Measurements from ENCODE around the gene KCNT2.
"Not testable (repeated sequence)": the region's sequence is repeated elsewhere in the genome, so short reads cannot be mapped to it uniquely, and the experiment has no call there.

Gene KCNT2

GRCh38 chr1:196516373-196516772 is 91.9 kb downstream of the KCNT2 start:
- no peak for DNase-seq (ENCODE audit: low read depth in 2 of 3, low spot score in 2 of 3)

- no peak for DNase-seq (ENCODE audit: low read depth in 2 of 3, low spot score in 2 of 3)
Observed at GRCh38 chr1:196515904-196516303, 92.3 kb downstream of the KCNT2 start.

- no peak for DNase-seq (ENCODE audit: low read depth in 2 of 3, low spot score in 2 of 3)
Observed at GRCh38 chr1:196513821-196514220, 94.4 kb downstream of the KCNT2 start.

GRCh38 chr1:196510451-196510850 is 97.8 kb downstream of the KCNT2 start:
- no peak for DNase-seq (ENCODE audit: low read depth in 2 of 3, low spot score in 2 of 3)

GRCh38 chr1:196504224-196504623 is 104.0 kb downstream of the KCNT2 start:
- DNase-seq (ENCODE audit: low read depth in 2 of 3, low spot score in 2 of 3): not testable (repeated sequence)

GRCh38 chr1:196502437-196502836 is 105.8 kb downstream of the KCNT2 start:
- DNase-seq (ENCODE audit: low read depth in 2 of 3, low spot score in 2 of 3): no peak

GRCh38 chr1:196501760-196502428 is 106.3 kb downstream of the KCNT2 start:
- no peak for DNase-seq (ENCODE audit: low read depth in 2 of 3, low spot score in 2 of 3)

GRCh38 chr1:196497817-196498216 is 110.4 kb downstream of the KCNT2 start:
- DNase-seq (ENCODE audit: low read depth in 2 of 3, low spot score in 2 of 3): no peak

GRCh38 chr1:196494766-196495165 is 113.5 kb downstream of the KCNT2 start:
- no peak for DNase-seq (ENCODE audit: low read depth in 2 of 3, low spot score in 2 of 3)

GRCh38 chr1:196493881-196494280 is 114.4 kb downstream of the KCNT2 start:
- no peak for DNase-seq (ENCODE audit: low read depth in 2 of 3, low spot score in 2 of 3)

- no peak for DNase-seq (ENCODE audit: low read depth in 2 of 3, low spot score in 2 of 3)
Observed at GRCh38 chr1:196488579-196488978, 119.7 kb downstream of the KCNT2 start.

- no peak for DNase-seq (ENCODE audit: low read depth in 2 of 3, low spot score in 2 of 3)
Observed at GRCh38 chr1:196486346-196486745, 121.9 kb downstream of the KCNT2 start.

GRCh38 chr1:196481616-196482015 is 126.6 kb downstream of the KCNT2 start:
- DNase-seq (ENCODE audit: low read depth in 2 of 3, low spot score in 2 of 3): no peak

- DNase-seq (ENCODE audit: low read depth in 2 of 3, low spot score in 2 of 3): no peak
Observed at GRCh38 chr1:196477262-196477661, 131.0 kb downstream of the KCNT2 start.

- no peak for DNase-seq (ENCODE audit: low read depth in 2 of 3, low spot score in 2 of 3)
Observed at GRCh38 chr1:196467230-196467925, 140.9 kb downstream of the KCNT2 start.

GRCh38 chr1:196466654-196467053 is 141.6 kb downstream of the KCNT2 start:
- DNase-seq (ENCODE audit: low read depth in 2 of 3, low spot score in 2 of 3): no peak

- DNase-seq (ENCODE audit: low read depth in 2 of 3, low spot score in 2 of 3): no peak
Observed at GRCh38 chr1:196466166-196466565, 142.1 kb downstream of the KCNT2 start.

- DNase-seq (ENCODE audit: low read depth in 2 of 3, low spot score in 2 of 3): no peak
Observed at GRCh38 chr1:196464480-196464941, 143.7 kb downstream of the KCNT2 start.

- no peak for DNase-seq (ENCODE audit: low read depth in 2 of 3, low spot score in 2 of 3)
Observed at GRCh38 chr1:196462086-196462485, 146.2 kb downstream of the KCNT2 start.

- no peak for DNase-seq (ENCODE audit: low read depth in 2 of 3, low spot score in 2 of 3)
Observed at GRCh38 chr1:196461521-196461920, 146.7 kb downstream of the KCNT2 start.

GRCh38 chr1:196459383-196459782 is 148.9 kb downstream of the KCNT2 start:
- DNase-seq (ENCODE audit: low read depth in 2 of 3, low spot score in 2 of 3): no peak

GRCh38 chr1:196454792-196455191 is 153.4 kb downstream of the KCNT2 start:
- DNase-seq (ENCODE audit: low read depth in 2 of 3, low spot score in 2 of 3): no peak

GRCh38 chr1:196451103-196451502 is 157.1 kb downstream of the KCNT2 start:
- DNase-seq (ENCODE audit: low read depth in 2 of 3, low spot score in 2 of 3): no peak
